HTR-8/SVneo (cell line): Measurements from ENCODE around the gene PPP1R12A.
"Not testable (repeated sequence)": the region's sequence is repeated elsewhere in the genome, so short reads cannot be mapped to it uniquely, and the experiment has no call there.

Experiments used
- DNase-seq: peaks from one replicate; pipeline ENCODE4 v3.0.0; 2011; ENCODE audit warnings: low spot score, mixed read lengths; ENCODE audit not compliant: insufficient read length
- FAIRE-seq: peaks from 2 replicates; lab custom pipeline; 2011; peaks lifted over from hg19 to GRCh38; lab: Jason Lieb, UNC

The PPP1R12A gene

DNA sequence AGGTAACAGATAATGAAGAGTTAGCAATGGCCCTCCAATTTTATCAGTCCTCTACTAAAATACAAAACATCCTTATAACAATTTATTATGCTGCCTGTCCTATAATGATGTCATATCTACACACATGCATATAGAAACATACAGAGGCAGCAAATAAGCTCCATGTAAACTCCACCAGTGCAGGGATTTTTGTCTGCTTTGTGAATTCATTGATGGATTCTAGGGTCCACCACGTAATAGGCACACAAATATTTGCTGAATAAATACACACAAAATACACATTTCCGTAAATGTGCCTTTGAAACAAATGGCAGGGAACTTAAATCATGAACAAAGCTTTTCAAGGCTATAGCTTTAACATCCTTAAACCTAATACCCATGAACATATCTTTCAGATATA, 34.7 kb downstream of the PPP1R12A start:
- no peak for DNase-seq
- no peak for FAIRE-seq

DNA sequence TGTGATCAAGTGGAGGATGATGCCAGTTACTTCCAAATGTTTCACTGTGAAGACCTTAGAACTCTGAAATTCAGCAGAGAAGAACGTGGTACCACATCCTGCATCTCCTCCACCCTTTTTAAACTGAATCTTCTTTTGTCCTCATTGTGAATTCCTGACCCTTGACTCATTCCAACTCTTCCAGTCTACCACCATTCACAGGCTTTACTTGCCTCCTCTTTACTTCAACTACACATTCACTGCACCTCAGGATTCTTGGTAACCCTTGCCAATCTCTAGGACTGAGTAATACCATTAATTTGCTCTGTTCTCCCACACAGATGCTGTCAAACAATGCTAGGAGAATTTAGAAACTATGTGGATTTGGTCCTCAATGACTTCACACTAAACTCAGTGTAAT, 37.3 kb downstream of the PPP1R12A start:
- FAIRE-seq: peak; percentile 28
- peak; percentile 56 for DNase-seq

GRCh38 chr12:79895804-79896203, 39.1 kb downstream of the PPP1R12A start:
- DNase-seq: no peak
- no peak for FAIRE-seq

GRCh38 chr12:79895071-79895470, 39.8 kb downstream of the PPP1R12A start:
- DNase-seq: no peak
- FAIRE-seq: no peak

GRCh38 chr12:79891506-79892162, 43.3 kb downstream of the PPP1R12A start:
- DNase-seq: no peak
- FAIRE-seq: no peak

GRCh38 chr12:79887890-79888289, 47.0 kb downstream of the PPP1R12A start:
- no peak for FAIRE-seq
- DNase-seq: no peak

- FAIRE-seq: no peak
Measured at GRCh38 chr12:79886917-79887519, 47.9 kb downstream of the PPP1R12A start.

GRCh38 chr12:79885911-79886490, 48.9 kb downstream of the PPP1R12A start:
- DNase-seq: no peak
- no peak for FAIRE-seq

More at GRCh38 chr12:79886917-79887519, 47.9 kb downstream of the PPP1R12A start:
- peak; percentile 17 for DNase-seq

DNA sequence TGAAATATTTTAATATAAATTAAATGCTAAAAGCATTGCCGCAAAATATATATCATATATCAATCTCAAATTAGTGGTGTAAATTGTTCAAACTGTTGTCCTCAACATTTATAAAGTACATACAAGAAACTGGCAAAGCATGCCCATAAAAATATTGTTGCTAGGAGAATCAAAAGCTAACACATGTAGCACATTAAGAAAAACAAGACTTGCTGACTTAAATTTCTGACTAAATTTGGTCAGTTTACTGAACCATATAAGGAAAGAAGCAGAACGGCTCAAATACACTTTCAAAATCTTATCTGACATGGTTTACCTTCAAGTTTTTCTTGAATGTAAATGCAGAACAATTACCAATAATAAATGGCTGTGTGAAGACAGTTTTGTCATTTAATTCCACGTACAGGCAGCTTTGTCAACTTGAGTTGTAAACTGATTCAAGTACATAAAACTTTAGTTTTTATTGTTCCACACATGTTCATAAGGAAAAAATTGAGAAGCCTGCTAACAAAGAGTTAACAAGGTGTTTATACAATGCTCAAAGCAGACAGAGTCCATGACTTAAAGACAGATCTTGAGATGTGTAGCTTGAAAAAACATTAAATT, 50.4 kb downstream of the PPP1R12A start:
- FAIRE-seq: no peak
- DNase-seq: no peak

DNA sequence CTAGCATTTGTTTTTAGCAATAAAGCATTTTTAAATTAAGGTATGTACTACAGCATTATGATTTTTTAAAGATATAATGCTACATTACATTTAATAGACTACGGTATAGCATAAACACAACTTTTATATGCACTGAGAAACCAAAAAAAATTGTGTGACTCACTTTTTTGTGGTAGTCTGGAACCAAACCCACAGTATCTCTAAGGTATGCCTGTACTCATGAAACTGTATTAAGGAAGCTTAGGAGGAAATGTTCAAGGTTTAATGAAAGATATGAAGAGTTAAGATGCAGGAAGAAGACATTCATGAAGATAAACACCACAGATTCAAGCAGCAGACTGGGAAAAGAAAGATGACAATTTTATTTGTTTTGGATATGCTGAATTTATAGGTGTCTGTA, 51.7 kb downstream of the PPP1R12A start:
- DNase-seq: no peak
- FAIRE-seq: no peak

DNA sequence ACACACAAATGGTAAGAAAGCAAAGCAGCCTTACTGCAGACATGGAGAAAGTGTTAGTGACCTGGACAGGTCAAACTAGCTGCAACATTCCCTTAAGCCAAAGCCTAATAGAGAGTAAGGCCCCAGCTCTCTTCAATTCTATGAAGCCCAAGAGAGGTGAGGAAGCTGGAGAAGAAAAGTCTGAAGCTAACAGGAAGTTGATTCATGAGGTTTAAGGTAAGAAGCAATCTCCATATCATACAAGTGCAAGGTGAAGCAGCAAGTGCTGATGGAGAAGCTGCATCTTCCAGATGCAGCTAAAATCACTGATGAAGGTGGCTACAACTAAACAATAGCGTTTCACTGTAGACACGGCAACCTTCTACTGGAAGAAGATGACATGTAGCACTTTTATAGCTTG, 53.5 kb downstream of the PPP1R12A start:
- no peak for FAIRE-seq

DNA sequence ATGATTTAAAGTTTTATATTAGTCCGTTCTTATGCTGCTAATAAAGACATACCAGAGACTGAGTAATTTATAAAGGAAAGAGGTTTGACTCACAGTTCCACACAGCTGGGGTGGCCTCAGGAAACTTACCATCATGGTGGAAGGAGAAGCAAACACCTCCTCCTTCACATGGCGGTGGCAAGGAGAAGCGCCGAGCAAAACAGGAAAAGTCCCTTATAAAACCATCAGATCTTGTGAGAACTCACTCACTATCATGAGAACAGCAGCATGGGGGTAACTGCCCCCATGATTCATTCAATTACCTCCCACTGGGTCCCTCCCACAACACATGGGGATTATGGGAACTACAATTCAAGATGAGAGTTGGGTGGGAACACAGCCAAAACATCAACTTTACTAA, 56.4 kb downstream of the PPP1R12A start:
- not testable (repeated sequence) for FAIRE-seq, DNase-seq

More for the DNA sequence above, 53.5 kb downstream of the PPP1R12A start:
- no peak for DNase-seq

DNA sequence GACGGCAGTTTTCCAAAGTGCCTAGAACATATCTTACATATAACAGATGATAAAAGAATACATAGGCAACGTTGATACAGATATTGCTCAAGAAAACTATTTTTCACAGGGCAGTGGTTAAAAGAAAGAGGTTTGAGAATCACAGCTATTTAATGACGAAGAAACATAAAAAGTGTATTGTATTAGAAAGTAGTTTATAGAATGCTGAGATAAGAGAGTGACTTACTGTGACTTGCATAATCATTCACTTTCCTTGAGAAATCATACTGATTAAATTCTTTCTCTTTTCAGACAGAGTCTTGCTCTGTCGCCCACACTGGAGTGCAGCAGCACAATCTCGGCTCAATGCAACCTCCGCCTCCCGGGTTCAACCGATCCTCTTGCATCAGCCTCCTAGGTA, 57.7 kb downstream of the PPP1R12A start:
- FAIRE-seq (no peak), DNase-seq (no peak)

DNA sequence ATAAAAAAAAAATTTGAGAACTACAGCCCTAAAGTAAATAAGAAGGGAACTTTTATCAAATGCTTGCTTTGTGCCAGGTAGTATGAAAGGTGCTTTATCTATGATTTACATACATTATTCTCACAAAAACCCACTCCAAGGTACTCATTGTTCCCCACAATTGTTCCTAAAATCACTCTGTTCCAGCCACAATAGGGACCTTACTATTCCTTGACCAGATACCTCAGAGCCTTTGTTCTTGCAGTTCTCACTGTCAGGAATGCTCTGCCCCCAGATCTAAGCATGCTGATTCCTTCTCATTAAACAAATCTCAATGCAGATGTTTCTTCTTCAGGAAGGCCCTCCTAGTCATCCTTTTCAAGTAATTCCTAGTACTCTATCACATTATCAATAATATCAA, 60.2 kb downstream of the PPP1R12A start:
- no peak for FAIRE-seq

DNA sequence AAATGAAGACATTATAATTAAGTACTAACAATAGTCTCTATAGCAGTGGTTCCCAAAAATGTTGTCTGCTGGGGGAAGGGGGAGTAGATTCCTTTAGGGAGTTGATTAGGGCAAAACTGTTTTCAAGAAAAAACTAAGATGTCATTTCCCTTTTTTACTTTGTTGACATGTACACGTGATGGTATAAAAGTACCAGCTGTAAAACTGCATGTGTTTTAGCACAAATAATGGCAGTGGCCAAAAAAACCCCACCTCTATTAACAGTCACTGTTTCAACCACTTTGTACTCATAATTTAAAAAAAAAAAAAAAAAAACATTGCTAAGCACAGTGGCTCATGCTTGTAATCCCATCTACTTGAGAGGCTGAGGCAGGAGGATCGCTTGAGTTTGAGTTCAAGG, 61.7 kb downstream of the PPP1R12A start:
- DNase-seq: no peak
- no peak for FAIRE-seq

More for the DNA sequence above, 60.2 kb downstream of the PPP1R12A start:
- DNase-seq: no peak

DNA sequence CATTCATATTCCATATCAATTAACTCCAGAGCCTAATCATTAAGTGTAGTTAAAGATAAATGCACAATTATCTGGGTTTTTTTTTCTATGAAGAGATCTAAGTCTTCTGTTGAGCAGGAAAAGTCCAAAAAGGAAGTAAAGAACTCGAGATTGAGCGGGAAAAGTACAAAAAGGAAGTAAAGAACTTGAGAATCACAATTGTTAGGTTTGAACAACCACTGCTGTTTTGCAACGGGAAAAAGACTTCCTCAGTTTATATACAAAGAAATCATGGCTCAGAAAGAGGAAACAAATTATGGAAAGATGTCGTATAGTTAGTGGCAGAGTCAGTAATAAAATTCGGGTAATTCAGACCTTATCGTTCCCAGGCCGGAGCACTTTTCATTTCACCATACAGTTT, 63.3 kb downstream of the PPP1R12A start:
- FAIRE-seq (no peak), DNase-seq (no peak)

- no peak for FAIRE-seq
- DNase-seq: no peak
Measured at GRCh38 chr12:79870916-79871315, 64.0 kb downstream of the PPP1R12A start.

GRCh38 chr12:79859646-79860045, 75.3 kb downstream of the PPP1R12A start:
- DNase-seq: no peak
- FAIRE-seq: no peak

- DNase-seq (no peak), FAIRE-seq (no peak)
Measured at GRCh38 chr12:79858518-79858917, 76.4 kb downstream of the PPP1R12A start.

DNA sequence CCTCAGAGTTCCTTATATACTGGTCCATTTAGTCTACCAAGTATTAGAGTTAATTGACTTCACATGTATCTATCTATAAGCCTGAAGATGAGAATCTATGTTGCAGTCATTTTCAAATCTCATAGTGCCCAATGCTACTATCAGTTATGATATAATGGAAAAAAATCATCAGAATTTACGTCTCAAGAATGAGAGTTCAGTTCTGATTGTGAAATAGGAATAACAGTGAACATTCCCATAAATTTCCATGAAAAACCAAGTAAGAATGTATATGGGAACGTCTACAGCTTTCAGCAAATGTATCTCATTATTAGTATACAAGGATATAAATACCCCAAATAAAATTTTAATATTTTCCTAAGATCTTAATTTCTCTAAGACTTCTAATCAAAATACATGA, 77.2 kb downstream of the PPP1R12A start:
- no peak for FAIRE-seq
- no peak for DNase-seq

GRCh38 chr12:79850610-79851299, 84.1 kb downstream of the PPP1R12A start:
- no peak for DNase-seq
- no peak for FAIRE-seq
